T1000 (cell line): ENCODE measurements around the gene PPP2R3C.
"Not testable (repeated sequence)": the region's sequence is repeated elsewhere in the genome, so short reads cannot be mapped to it uniquely, and the experiment has no call there.

Experiments
- DNase-seq: peaks from one replicate; lab custom pipeline; 2025; ENCODE audit warnings: mixed read lengths; lab: John Stamatoyannopoulos, UW

Gene PPP2R3C

GRCh38 chr14:35124127-35124526, 2.3 kb upstream of the PPP2R3C start:
- no peak for DNase-seq

- no peak for DNase-seq
These were observed 1.6 kb upstream of the PPP2R3C start for GRCh38 chr14:35123388-35123703.

- no peak for DNase-seq
These were observed 1.1 kb upstream of the PPP2R3C start for GRCh38 chr14:35122696-35123387.

GRCh38 chr14:35121026-35121886, 534 bp downstream of the PPP2R3C start:
- no peak for DNase-seq

- no peak for DNase-seq
These were observed 4.7 kb downstream of the PPP2R3C start for GRCh38 chr14:35117112-35117511.

- no peak for DNase-seq
These were observed 5.5 kb downstream of the PPP2R3C start for GRCh38 chr14:35116242-35116641.

- no peak for DNase-seq
These were observed 7.8 kb downstream of the PPP2R3C start for GRCh38 chr14:35114036-35114435.

GRCh38 chr14:35113308-35113950, 8.4 kb downstream of the PPP2R3C start:
- no peak for DNase-seq

GRCh38 chr14:35112641-35113040, 9.1 kb downstream of the PPP2R3C start:
- DNase-seq = no peak

GRCh38 chr14:35107866-35108265, 13.9 kb downstream of the PPP2R3C start:
- no peak for DNase-seq

GRCh38 chr14:35094645-35095044, 27.1 kb downstream of the PPP2R3C start:
- not testable (repeated sequence) for DNase-seq

- no peak for DNase-seq
These were observed 33.3 kb downstream of the PPP2R3C start for GRCh38 chr14:35088514-35088913.

GRCh38 chr14:35085441-35085840, 36.3 kb downstream of the PPP2R3C start:
- no peak for DNase-seq

GRCh38 chr14:35083530-35084150, 38.1 kb downstream of the PPP2R3C start:
- DNase-seq = no peak

GRCh38 chr14:35079742-35080141, 42.0 kb downstream of the PPP2R3C start:
- DNase-seq = no peak

GRCh38 chr14:35078082-35078481, 43.7 kb downstream of the PPP2R3C start:
- DNase-seq = no peak

GRCh38 chr14:35073486-35073885, 48.3 kb downstream of the PPP2R3C start:
- no peak for DNase-seq

- no peak for DNase-seq
These were observed 49.6 kb downstream of the PPP2R3C start for GRCh38 chr14:35072226-35072625.

- DNase-seq = no peak
These were observed 53.4 kb downstream of the PPP2R3C start for GRCh38 chr14:35068238-35069012.

GRCh38 chr14:35065731-35066130, 56.1 kb downstream of the PPP2R3C start:
- DNase-seq = not testable (repeated sequence)

- DNase-seq = not testable (repeated sequence)
These were observed 60.5 kb downstream of the PPP2R3C start for GRCh38 chr14:35061113-35061791.
